ENCODE results near the gene ADAMTS15. TPM values are rescaled to one million over a fixed set of nuclear protein-coding genes. Genes with fewer than 3 reads are reported as not detected.

ADAMTS15 gene
- total and polyA plus RNA-seq, 12 donors = 0.68 to 3.7 (median 2.2) TPM

DNA sequence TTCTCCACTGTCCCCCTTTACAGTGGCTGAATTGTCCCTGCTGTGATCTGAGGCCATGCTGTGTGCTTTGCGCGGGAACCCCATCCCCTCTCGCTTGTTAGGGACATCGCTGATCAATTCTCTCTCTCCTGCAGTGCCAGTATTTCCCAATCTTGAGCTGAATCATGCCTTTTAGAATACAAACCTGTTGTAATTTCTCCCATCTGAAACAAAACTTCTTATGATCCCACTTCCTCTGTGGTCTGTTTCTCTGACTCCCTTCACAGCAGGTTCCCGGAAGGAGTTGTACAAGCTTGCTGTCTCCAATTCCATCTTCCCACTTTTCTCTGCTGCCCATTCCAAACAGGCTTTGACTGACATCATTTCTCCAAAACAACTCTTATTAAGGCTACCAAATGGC, 16.8 kb downstream of the ADAMTS15 start:
- no peak for DNase-seq
- no peaks in the 10 kb centered on the region for H3K4me1 ChIP-seq (replicated peaks in 1 of 2)
- intact Hi-C loops (cut with DNase I) = no loop called here
- no peak overlapping the region for H3K27ac ChIP-seq
- 85 to 94% (median 93%) methylated on average over 5 of the region's 5 CpGs for WGBS, 4 donors
- TF ChIP-seq, protein P1, sequence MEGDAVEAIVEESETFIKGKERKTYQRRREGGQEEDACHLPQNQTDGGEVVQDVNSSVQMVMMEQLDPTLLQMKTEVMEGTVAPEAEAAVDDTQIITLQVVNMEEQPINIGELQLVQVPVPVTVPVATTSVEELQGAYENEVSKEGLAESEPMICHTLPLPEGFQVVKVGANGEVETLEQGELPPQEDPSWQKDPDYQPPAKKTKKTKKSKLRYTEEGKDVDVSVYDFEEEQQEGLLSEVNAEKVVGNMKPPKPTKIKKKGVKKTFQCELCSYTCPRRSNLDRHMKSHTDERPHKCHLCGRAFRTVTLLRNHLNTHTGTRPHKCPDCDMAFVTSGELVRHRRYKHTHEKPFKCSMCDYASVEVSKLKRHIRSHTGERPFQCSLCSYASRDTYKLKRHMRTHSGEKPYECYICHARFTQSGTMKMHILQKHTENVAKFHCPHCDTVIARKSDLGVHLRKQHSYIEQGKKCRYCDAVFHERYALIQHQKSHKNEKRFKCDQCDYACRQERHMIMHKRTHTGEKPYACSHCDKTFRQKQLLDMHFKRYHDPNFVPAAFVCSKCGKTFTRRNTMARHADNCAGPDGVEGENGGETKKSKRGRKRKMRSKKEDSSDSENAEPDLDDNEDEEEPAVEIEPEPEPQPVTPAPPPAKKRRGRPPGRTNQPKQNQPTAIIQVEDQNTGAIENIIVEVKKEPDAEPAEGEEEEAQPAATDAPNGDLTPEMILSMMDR (IDR thresholded peaks at IDR 0.05) = no peak
- no peak for TF ChIP-seq POLR2A (IDR thresholded peaks at IDR 0.05)
- H3K27me3 ChIP-seq = no peaks in the 10 kb centered on the region
- H3K9me3 ChIP-seq (replicated peaks in 1 of 3) = no peaks in the 10 kb centered on the region
- peaks cover 0 to 8% of the 10 kb centered on the region in 2 donors for H3K36me3 ChIP-seq (replicated peaks in 1 of 2)
- no peak overlapping the region for H3K4me3 ChIP-seq

DNA sequence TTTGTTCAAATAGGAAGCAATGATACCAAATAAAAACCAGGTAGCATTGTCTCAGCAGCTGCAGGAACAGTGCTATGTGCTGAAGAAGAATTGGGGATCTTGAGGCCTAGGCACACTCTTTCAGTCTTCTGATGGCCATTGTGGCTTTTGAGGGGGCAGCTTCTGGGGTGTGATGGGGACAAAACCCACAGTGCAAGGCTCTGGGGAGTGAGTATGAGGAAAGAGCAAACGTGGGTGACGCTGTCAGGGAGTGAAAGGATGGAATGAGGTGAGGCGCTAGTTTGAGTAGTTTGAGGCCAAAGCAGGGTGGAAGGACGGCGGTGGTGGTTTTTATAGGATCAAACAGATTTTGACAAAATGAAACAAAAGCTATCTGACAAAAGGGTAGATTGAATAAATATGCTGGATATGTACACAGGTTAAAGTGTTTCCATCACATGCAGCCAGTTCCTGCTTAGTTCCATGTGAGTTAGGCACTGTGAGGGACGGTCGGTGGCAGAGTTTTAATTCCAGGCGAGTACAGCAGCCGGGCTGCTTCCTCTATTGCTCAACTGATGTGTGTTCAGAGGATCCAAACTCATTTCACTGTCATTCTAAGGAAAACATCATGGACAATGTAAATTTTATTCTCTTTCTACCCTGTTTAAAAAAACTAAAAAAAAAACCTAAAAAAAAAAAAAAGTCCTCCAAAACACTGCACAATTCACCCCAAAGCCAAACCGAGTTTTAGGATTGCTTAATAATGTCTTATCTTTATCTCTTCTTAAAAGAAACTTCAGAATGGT, 18.9 kb downstream of the ADAMTS15 start:
- intact Hi-C loops (cut with DNase I) = no loop called here
- WGBS, 4 donors = 76 to 82% (median 81%) methylated on average over 10 of the region's 10 CpGs
- Histone ChIP-seq H3K27me3 (no peaks in the 10 kb centered on the region), H3K9me3 (replicated peaks in 1 of 3) (no peaks in the 10 kb centered on the region), H3K4me1 (replicated peaks in 1 of 2) (no peaks in the 10 kb centered on the region), H3K27ac (peak overlapping the region in 1 of 5 donors; percentile 43), H3K4me3 (no peak overlapping the region), H3K36me3 (replicated peaks in 1 of 2) (peaks cover 0 to 8% of the 10 kb centered on the region in 2 donors)
- DNase-seq = no peak
- TF ChIP-seq, protein P1 (IDR thresholded peaks at IDR 0.05) = no peak
- TF ChIP-seq POLR2A (IDR thresholded peaks at IDR 0.05) = no peak

DNA sequence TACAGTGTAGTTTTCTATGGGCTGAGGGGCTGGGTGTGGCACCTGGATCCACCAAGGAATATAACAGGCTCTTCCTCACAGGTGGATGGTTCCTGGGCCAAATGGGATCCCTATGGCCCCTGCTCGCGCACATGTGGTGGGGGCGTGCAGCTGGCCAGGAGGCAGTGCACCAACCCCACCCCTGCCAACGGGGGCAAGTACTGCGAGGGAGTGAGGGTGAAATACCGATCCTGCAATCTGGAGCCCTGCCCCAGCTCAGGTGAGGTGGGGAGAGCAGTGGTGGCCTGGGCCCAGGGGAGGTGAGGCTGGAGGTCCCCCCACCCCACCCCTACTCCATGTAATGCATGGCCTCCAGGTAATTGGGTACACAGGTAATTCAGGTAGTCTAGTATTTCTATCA, 20.7 kb downstream of the ADAMTS15 start:
- DNase-seq = peak in 1 of 7 donors; percentile 20
- Histone ChIP-seq H3K9me3 (replicated peaks in 1 of 3) (no peaks in the 10 kb centered on the region), H3K27me3 (no peaks in the 10 kb centered on the region), H3K36me3 (replicated peaks in 1 of 2) (no peaks in the 10 kb centered on the region), H3K4me3 (no peak overlapping the region), H3K27ac (no peak overlapping the region), H3K4me1 (replicated peaks in 1 of 2) (no peaks in the 10 kb centered on the region)
- intact Hi-C loops (cut with DNase I) = no loop called here
- WGBS, 4 donors = 79 to 95% (median 92%) methylated on average over 2 to 6 of the region's 6 CpGs
- no peak for TF ChIP-seq POLR2A (IDR thresholded peaks at IDR 0.05)
- TF ChIP-seq, protein P1 (IDR thresholded peaks at IDR 0.05) = no peak

DNA sequence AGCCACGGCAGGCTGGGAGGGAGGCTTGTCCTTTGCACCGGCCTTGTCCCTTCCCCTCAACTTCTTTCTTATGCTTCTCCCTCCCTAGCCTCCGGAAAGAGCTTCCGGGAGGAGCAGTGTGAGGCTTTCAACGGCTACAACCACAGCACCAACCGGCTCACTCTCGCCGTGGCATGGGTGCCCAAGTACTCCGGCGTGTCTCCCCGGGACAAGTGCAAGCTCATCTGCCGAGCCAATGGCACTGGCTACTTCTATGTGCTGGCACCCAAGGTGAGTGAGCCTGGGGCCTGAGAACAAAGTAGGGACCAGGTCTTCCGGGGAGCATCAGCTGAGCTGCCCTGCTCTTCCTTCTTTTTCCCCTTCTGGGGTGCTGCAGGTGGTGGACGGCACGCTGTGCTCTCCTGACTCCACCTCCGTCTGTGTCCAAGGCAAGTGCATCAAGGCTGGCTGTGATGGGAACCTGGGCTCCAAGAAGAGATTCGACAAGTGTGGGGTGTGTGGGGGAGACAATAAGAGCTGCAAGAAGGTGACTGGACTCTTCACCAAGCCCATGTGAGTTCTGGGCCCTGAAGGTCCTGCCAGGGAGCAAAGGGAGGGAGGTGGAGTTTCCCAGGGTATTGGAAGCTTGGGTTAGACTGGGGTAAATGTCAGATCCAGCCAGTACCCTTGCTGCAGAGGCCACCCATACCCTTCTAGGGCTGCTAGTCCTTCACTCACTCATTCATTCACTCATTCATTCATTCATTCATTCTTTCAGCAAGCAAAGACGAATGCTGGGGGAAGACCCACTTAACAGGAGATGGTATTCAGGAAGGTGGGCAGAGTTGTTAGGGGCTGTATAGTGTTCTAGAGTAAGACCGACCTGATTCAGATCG, 22.6 kb downstream of the ADAMTS15 start:
- H3K4me1 ChIP-seq (replicated peaks in 1 of 2) = no peaks in the 10 kb centered on the region
- peak in 2 of 7 donors; percentile 7 to 33 for DNase-seq
- WGBS, 4 donors = 88 to 89% (median 88%) methylated on average over 14 to 20 of the region's 20 CpGs
- no peak overlapping the region for H3K4me3 ChIP-seq
- H3K9me3 ChIP-seq (replicated peaks in 1 of 3) = no peaks in the 10 kb centered on the region
- no peak for TF ChIP-seq POLR2A (IDR thresholded peaks at IDR 0.05)
- TF ChIP-seq, protein P1 (IDR thresholded peaks at IDR 0.05) = no peak
- intact Hi-C loops (cut with DNase I) = no loop called here
- H3K27ac ChIP-seq = no peak overlapping the region
- no peaks in the 10 kb centered on the region for H3K36me3 ChIP-seq (replicated peaks in 1 of 2)
- no peaks in the 10 kb centered on the region for H3K27me3 ChIP-seq
